Esophagus muscularis mucosa (tissue), 4 donors: Measurements from ENCODE around the gene RBP3.

ENCODE experiments used
- EP300 ChIP-seq: sonication (generic); formaldehyde crosslinking; IDR thresholded peaks from one replicate; pipeline ENCODE4 v1.6.1; 2017; ENCODE audit warnings: antibody characterized with exemption
- POLR2AphosphoS5 ChIP-seq, 2 donors: sonication (generic); formaldehyde crosslinking; IDR thresholded peaks; one replicate each; pipeline ENCODE4 v1.6.1; 2017; ENCODE audit warnings: antibody characterized with exemption in 2 of 2
- TF ChIP-seq, protein P1 (sequence below), 3 experiments: fragments of 200-600 bp in 2 of 3; fragments of 450-650 bp in 1 of 3; sonication (generic) in 2 of 3; IDR thresholded peaks; one replicate each; pipeline ENCODE4 v1.5.1; 2017 to 2019; ENCODE audit warnings: antibody characterized with exemption in 3 of 3, mild to moderate bottlenecking in 2 of 3, moderate library complexity in 1 of 3

DNA sequence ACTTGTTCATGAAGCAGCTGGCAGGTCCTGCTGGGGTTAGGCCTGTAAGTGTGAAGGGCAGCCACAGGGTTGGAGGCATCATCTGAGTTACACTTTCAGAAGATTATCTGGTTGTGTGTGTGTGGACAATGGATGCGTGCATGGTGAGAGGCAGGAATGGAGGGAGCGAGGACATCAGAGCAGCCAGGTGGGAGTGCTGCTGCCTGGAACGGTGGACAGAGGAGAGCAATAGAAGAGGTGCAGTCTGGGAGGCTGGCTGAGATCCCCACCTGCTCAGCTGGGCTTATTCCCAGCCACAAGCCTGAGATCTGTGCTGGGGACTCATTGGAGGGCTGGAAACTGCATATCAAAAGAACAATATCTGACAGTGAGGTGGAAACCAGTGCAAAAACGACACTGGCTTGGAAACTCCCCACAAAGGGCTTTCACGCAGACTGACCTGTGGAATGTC, 18.0 kb downstream of the RBP3 start:
- TF ChIP-seq, protein P1, sequence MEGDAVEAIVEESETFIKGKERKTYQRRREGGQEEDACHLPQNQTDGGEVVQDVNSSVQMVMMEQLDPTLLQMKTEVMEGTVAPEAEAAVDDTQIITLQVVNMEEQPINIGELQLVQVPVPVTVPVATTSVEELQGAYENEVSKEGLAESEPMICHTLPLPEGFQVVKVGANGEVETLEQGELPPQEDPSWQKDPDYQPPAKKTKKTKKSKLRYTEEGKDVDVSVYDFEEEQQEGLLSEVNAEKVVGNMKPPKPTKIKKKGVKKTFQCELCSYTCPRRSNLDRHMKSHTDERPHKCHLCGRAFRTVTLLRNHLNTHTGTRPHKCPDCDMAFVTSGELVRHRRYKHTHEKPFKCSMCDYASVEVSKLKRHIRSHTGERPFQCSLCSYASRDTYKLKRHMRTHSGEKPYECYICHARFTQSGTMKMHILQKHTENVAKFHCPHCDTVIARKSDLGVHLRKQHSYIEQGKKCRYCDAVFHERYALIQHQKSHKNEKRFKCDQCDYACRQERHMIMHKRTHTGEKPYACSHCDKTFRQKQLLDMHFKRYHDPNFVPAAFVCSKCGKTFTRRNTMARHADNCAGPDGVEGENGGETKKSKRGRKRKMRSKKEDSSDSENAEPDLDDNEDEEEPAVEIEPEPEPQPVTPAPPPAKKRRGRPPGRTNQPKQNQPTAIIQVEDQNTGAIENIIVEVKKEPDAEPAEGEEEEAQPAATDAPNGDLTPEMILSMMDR (IDR thresholded peaks at IDR 0.05), result no peak
- TF ChIP-seq POLR2AphosphoS5 (IDR thresholded peaks at IDR 0.05) (no peak), EP300 (no peak)
